Measurements from ENCODE around the gene DDX1.

The DDX1 gene

GRCh38 chr2:15662026-15662425 is 70.4 kb downstream of the DDX1 start:
- TF ChIP-seq CTCF (IDR thresholded peaks at IDR 0.05; ENCODE audit: low read depth, low read length): no peak
- H3K4me3 ChIP-seq (ENCODE audit: low read depth, low read length): no peak overlapping the region
- in situ Hi-C loops (cut with HindIII; ENCODE audit: low sequenced_read_pairs): no loop called here

GRCh38 chr2:15662579-15662978 is 70.9 kb downstream of the DDX1 start:
- H3K4me3 ChIP-seq (ENCODE audit: low read depth, low read length): no peak overlapping the region
- TF ChIP-seq CTCF (IDR thresholded peaks at IDR 0.05; ENCODE audit: low read depth, low read length): no peak
- DNase-seq (ENCODE audit: low read depth, low spot score): no peak
- in situ Hi-C loops (cut with HindIII; ENCODE audit: low sequenced_read_pairs): no loop called here

More at GRCh38 chr2:15662026-15662425, 70.4 kb downstream of the DDX1 start:
- DNase-seq (ENCODE audit: low read depth, low spot score): no peak

- no peak for DNase-seq (ENCODE audit: low read depth, low spot score)
- no peak overlapping the region for H3K4me3 ChIP-seq (ENCODE audit: low read depth, low read length)
- in situ Hi-C loops (cut with HindIII; ENCODE audit: low sequenced_read_pairs): no loop called here
- no peak for TF ChIP-seq CTCF (IDR thresholded peaks at IDR 0.05; ENCODE audit: low read depth, low read length)
Observed at GRCh38 chr2:15663802-15664201, 72.1 kb downstream of the DDX1 start.

- TF ChIP-seq CTCF (IDR thresholded peaks at IDR 0.05; ENCODE audit: low read depth, low read length): no peak
- no peak overlapping the region for H3K4me3 ChIP-seq (ENCODE audit: low read depth, low read length)
- DNase-seq (ENCODE audit: low read depth, low spot score): no peak
- in situ Hi-C loops (cut with HindIII; ENCODE audit: low sequenced_read_pairs): no loop called here
Observed at GRCh38 chr2:15664273-15665066, 72.8 kb downstream of the DDX1 start.

GRCh38 chr2:15665067-15665942 is 73.6 kb downstream of the DDX1 start:
- in situ Hi-C loops (cut with HindIII; ENCODE audit: low sequenced_read_pairs): no loop called here
- no peak for TF ChIP-seq CTCF (IDR thresholded peaks at IDR 0.05; ENCODE audit: low read depth, low read length)
- H3K4me3 ChIP-seq (ENCODE audit: low read depth, low read length): no peak overlapping the region

GRCh38 chr2:15665943-15666460 is 74.3 kb downstream of the DDX1 start:
- H3K4me3 ChIP-seq (ENCODE audit: low read depth, low read length): no peak overlapping the region
- in situ Hi-C loops (cut with HindIII; ENCODE audit: low sequenced_read_pairs): no loop called here
- DNase-seq (ENCODE audit: low read depth, low spot score): no peak
- no peak for TF ChIP-seq CTCF (IDR thresholded peaks at IDR 0.05; ENCODE audit: low read depth, low read length)

More at GRCh38 chr2:15665067-15665942, 73.6 kb downstream of the DDX1 start:
- DNase-seq (ENCODE audit: low read depth, low spot score): no peak
